ENCODE results near the gene TEX35.
A peak's percentile ranks its signal among the peaks of the same experiment; 100 is the strongest.
"Not testable (repeated sequence)": the region's sequence is repeated elsewhere in the genome, so short reads cannot be mapped to it uniquely, and the experiment has no call there.

Gene TEX35

DNA sequence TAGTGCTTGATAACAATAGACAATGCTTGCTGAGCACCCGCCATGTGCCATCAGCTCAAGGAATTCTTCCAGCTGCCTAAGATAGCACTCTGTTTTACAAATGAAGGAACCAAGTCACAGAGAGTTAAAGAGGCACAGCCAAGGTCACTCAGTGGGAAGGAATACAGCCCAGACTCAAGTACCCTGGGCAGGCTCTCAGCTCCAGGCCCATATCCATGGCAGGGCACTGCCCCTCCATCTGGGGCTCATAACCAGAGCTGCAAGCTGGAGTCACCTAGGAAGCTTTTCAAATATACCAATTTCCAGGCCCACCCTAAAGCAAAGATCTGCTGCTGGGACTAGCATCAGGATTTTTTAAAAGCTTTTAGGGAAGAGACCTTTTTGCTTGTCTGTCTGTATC lies 17.8 kb upstream of the TEX35 start:
- DNase-seq = no peak

DNA sequence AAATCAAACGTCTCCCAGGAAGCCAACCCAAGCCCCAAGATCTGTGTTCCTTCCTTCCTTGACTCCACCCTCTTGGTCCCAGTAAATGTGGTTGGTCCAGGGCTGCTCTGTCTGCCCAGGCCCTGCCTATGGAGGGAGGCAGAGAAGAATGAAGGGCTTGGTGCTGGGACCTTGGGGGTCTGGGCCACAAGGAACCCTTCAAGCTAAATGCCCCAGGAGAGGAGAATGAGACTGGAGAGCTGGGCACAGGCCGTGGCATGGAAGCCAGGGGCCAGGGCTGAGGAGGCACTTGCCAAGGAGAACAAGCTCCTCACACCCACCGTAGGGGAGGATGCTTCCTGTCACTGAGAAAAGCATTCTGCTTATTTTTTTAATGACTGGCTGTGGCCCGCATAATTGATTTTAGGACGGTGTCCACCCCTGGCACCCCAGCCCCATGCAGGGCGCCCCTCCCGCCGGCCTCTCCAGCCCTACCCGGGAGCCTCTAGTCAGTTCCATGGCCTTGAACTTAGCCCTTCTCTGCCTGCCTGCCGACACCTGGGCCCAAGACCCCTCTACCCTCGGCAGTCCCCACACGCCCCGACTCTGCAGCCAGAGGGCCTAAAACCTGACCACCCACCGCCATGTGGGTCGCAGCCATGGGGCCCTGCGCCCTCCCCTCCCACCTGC lies 17.0 kb upstream of the TEX35 start:
- DNase-seq = no peak

DNA sequence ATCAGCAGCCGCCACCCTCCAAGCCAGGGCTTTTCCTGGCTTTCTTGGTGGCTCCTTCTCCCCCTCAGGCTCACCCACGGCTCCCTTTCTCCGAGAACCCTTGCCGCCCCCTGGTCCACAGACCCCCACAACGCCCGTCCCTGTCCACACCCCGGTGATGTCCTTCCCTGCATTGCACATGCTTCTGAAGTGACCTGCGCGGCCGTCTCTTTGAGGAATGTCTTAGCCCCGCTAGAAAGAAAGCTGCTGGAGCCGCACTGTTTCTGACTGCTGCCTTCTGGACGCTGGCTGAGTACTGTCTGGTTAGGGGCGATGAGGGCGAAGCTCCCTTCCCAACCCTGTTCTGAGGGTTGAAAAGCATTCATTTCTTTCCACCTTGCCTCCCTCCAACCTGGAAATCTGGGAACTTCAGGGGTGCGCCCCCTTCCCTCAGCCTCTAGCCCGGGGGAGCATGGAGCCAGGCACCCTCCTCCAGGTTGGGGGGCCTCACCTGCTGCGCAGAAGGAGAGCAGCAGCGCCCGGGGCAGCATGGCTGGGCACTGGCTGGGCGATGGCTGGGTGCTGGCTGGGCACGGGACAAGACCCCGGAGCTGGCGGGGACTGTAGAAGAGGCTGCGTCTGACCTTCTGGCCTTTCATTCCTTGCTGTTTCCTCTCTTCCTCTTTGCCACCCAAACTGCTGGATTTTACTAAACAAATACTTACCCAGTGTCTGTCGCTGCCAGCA lies 16.3 kb upstream of the TEX35 start, which contains the start of gene CLEC20A:
Gene CLEC20A (minus strand): TSS at position 555 of the 726 bp plus-strand sequence. CDS start 25 bp downstream, at position 530.
- no peak for DNase-seq

GRCh38 chr1:178497903-178498478 lies 14.9 kb upstream of the TEX35 start:
- no peak for DNase-seq

DNA sequence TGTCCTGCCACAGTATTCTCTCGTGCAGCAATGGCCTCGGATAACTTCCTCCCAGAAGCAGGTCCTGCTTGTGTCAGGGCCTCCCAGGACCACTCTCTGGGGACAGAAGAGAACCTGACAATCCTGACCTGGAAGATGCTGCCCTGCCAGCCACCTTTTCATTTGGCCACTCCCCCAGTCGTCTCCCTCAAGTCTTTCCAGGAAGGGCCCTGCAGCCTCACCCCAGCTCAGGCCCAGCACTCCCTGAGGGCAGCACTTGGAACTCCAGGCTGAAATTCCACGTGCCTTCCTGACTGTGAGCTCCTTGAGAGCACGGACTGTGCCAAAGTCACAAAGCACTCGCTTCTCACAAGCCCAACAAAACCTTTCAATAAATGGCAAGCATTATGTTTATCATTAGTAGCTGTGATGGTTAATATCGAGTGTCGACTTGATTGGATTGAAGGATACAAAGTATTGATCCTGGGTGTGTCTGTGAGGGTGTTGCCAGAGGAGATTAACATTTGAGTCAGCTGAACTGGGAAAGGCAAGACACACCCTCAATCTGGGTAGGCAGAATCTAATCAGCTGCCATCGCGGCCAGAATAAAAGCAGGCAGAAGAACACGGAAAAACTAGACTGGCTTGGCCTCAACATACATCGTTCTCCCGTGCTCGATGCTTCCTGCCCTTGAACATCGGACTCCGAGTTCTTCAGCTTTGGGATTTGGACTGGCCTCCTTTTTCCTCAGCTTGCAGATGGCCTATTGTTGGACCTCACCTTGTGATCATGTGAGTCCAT lies 13.8 kb upstream of the TEX35 start:
- DNase-seq = no peak

DNA sequence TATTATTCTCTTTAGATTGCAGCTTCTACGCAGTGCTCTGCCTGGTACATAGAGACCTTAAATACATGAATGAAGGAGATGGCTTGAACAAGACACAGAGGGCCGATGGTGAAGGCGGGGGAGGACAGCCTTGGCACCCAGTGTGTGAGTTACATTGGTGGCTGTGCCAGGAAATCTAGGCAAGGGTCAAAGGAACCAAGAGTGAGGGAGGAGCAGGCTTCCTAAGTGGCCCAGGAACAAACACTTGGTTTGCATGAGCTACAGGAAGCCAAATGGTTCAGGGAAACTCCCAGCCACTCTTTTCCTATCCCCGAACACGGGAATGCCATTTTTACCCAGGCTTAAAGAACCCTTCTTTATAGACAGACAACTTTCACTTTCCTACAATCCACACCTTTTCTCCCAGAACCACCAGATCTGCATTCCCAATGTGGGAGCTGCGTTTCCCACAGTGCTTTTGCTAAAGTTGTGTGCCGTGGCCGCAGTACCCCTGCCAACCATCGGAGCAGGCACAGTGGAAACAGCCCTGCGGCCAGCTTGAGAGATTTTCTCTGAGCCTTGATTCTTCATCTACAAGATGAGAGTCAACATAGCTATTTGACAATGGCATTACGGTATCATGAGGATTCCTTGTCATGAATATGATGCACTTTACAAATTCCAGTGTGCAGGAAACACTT lies 12.7 kb upstream of the TEX35 start:
- no peak for DNase-seq

DNA sequence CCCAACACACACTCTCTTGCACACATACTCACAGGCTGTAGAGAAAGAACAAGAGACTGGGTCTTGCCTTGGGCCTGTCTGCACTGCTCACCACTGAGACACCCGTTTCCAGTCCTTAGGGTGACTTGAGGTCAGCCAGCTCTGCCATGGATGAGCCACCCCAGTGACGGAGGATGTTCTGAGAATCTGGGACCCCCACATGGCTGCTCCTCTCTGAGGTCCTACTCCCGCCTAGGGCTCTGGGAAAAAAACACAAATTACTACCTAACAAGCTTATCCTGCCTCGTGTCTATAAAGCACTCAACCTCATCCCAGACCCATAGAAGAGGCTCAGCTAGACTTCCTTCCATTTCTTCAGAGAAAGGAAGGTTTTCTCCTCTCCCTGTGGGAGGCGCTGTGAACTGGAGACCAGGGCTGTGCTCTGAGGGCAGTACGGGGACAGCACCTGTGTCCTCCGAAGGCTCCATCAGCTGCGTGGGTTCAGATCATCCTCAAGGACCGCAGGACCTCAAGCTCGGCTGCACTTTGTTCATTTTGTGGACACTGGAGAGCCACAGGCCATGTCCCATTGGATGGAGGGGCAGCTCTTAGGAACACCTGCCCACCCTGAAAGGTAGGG lies 11.9 kb upstream of the TEX35 start:
- DNase-seq = no peak

DNA sequence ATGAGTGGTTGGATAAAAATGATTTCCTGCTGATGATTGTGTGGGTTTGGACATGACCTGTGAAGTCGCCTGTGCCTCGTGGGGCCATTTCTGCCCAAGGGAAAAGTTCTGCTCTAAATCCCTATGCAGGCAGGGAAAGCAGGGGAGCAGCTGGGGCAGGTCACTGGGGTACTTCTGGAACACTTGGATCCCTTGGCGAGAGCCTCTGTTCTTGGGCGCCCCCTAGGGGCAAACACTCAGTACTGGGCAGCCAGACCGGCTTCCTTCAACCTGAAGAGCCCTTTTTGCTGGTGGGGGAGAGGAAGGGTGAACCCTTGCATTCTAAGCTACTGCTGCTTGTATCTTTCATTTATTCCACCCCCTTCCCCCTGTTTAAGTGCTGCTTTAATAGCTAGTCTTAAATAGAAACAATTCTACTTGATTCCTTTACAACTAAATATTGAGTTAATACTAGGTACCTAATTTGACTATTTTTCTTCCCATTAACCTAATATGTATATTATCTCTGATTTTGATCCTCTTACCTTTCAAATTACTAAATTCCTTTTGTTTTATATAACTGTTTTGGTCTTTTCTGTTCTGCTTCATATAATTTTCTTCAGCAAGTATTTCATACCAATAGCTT lies 11.1 kb upstream of the TEX35 start:
- DNase-seq = peak; percentile 81

DNA sequence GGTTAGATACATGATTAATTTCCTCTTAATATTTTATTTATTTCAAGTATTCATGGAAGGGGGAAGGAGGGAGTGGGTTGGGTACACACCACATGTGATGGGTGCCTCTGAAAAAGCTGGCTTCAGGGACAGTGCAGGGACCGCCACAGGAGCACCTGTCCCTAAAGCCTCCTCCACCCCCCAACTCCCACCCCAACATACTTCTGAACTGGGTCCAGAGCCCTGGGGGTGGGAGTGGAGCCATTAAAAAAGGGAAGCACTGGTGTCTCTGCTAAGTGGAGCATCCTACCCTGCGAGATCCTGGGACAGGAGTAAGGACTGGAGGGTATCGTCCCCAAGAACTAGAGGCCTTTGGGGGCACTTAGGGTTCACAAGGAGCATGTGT lies 10.6 kb upstream of the TEX35 start:
- no peak for DNase-seq

DNA sequence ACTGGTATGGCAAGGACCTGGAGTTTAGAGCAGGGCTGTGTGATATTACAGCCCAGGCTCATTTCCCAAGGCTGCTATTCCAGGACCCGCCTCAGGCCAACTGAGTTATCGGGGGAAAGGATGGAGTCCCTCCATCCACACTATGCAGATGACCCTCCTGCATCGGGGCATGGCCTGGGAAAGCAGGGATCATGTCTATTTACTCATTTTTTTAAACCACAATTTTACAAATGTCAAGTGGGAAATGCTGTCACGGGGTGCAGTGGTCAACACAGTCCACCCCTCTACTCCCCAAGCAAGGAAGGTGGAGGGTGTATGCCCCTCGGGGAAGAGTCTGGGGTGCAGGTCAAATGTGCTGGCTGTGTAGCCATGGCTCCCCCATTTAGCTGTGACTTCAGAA lies 10.1 kb upstream of the TEX35 start:
- no peak for DNase-seq

DNA sequence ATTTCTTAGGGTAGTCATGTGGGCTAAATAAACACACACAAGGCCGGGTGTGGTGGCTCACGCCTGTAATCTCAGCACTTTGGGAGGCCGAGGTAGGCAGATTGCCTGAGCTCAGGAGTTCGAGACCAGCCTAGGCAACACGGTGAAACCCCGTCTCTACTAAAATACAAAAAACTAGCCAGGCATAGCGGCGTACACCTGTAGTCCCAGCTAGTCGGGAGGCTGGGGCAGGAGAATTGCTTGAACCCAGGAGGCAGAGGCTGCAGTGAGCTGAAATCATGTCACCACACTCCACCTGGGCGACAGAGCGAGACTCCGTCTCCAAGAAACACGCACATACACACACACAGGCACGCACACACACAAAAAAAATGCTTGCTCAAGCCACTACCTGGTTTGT lies 9.6 kb upstream of the TEX35 start:
- DNase-seq = not testable (repeated sequence)

GRCh38 chr1:178503849-178504248 lies 9.1 kb upstream of the TEX35 start:
- DNase-seq = no peak

DNA sequence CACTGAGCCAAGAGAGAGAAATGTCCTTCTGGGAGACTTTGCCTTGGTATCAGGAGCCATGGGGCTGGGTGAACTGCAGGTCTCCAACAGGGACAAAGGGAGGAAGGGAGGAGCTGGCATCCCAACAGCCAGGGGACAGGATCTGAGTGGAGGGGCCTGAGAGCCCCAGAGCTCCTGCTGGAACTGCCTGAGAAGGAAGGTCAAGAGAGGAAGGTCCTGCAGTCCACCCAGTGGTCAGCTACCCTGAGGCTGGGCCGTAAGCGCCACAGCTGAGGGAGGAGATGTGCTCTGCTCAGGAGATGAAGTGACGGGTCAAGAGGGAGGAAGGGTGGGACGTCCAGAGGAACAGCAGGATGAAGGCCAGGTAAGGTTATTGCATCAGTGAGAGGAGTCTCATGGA lies 8.6 kb upstream of the TEX35 start:
- DNase-seq = no peak

GRCh38 chr1:178506177-178506576 lies 6.7 kb upstream of the TEX35 start:
- no peak for DNase-seq

DNA sequence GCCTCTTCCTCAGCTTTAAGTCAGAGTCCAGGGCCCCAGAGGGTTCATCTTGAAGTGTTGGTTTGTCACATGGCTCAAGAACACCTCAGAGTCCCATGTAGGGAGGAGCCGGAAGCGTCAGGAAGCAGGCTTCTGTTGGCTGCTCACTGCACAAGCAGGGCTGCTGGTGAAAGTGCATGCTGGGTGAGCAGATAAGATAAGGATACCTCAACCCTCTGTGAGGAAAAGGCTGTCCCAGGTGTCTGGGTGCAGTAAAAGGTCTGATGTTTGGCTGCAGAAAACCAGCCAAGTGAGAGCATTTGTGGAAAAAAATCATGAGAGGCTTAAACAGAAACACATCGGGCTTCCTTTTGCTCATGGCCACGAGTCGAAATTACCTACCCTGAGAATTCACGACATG lies 6.2 kb upstream of the TEX35 start:
- DNase-seq = no peak

- no peak for DNase-seq
Measured at GRCh38 chr1:178509414-178510007, 3.4 kb upstream of the TEX35 start.

GRCh38 chr1:178510155-178510554 lies 2.8 kb upstream of the TEX35 start:
- DNase-seq = no peak

GRCh38 chr1:178513278-178513983 lies 522 bp downstream of the TEX35 start:
- no peak for DNase-seq

DNA sequence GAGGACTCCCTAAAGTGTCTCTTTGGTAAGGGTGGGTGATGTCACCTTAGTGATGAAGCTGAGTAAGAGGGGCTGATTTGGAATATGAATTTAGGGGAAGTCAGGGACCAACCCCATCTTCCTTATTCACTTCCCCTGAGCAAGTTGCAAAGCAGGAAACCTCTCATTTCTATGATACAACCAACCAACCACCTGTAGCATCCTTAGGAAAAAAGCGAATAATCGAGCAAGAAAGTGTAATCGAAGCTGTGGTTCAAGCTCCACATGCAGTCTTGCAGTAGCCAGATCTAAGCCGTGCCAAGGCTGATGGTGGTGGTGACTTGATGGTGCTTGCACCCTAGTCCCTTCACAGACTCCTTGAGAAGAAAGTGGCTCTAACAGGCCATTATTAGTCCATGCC lies 3.2 kb downstream of the TEX35 start:
- no peak for DNase-seq

DNA sequence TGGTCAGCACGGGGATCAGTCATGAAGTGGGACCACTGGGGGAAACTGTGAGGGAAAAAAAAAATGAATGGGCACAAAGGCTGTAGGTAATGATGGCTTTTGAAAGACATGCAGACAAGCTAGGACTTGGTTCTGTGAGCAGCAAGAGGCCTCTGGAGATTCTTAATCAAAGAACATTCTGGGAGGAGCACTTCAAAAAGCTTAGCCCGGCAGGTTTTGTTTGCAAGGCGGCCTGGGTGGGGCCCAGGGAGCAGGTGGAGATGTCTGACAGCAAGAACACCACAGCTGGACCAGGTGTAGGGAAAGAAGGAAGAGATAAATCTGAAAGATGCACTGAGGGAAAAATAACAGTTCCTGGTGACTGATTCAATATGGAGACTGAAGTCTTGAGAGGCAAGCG lies 6.0 kb downstream of the TEX35 start:
- no peak for DNase-seq

GRCh38 chr1:178520803-178521202 lies 7.9 kb downstream of the TEX35 start:
- DNase-seq = no peak

Measured in stimulated activated CD8-positive, alpha-beta memory T cell treated with anti-CD3 and anti-CD28 coated beads, Interleukin-4, amount 100 ng/mL, for 48 hours (primary cell).